ENCODE results near the gene SMC1A. TPM values are rescaled to one million over a fixed set of nuclear protein-coding genes. Genes with fewer than 3 reads are reported as not detected.

The SMC1A gene
- total RNA-seq, 1 experiment from 2014 or later = 102 TPM

DNA sequence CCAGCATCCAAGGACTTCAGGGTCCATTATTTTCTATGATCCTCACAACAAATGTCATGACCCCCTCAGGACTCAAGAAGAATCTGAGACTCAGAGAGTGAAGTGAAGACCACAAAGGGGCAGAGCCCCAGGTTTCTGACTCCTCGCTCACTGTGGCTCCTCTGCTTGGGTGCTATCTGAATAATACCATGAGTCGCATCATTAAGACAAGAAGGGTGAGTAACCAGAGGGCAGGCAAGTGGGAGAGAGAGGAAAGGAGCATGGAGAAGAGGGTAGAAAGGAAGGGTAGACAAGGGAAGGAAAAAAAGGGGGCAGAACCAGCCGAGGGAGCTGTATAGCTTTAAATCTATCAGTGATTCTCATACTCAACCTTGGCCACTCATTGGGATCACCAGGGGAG is 27.2 kb upstream of the SMC1A start:
- H3K4me1 Mint-ChIP-seq (ENCODE audit: low read depth, unreplicated experiment) = no peaks in the 10 kb centered on the region
- Histone ChIP-seq H3K36me3 (ENCODE audit: control insufficient read depth, insufficient read depth, low read length) (no peaks in the 10 kb centered on the region), H3K9me3 (no peaks in the 10 kb centered on the region), H3K4me3 (ENCODE audit: low read depth, low read length) (no peak overlapping the region), H3K27me3 (replicated peaks; ENCODE audit: control insufficient read depth, insufficient read depth, low read length) (no peaks in the 10 kb centered on the region), H3K4me1 (no peaks in the 10 kb centered on the region)
- no peaks in the 10 kb centered on the region for H3K27me3 Mint-ChIP-seq (ENCODE audit: insufficient read depth, unreplicated experiment)
- POLR2A ChIA-PET = no interaction called here
- no peak overlapping the region for H3K27ac Mint-ChIP-seq (ENCODE audit: unreplicated experiment)
- H3K4me3 Mint-ChIP-seq (ENCODE audit: unreplicated experiment) = no peak overlapping the region
- intact Hi-C loops (cut with micrococcal nuclease; ENCODE audit: unreplicated experiment) = no loop called here
- no peaks in the 10 kb centered on the region for H3K36me3 Mint-ChIP-seq (ENCODE audit: insufficient read depth, unreplicated experiment)
- TF ChIP-seq, protein P1, sequence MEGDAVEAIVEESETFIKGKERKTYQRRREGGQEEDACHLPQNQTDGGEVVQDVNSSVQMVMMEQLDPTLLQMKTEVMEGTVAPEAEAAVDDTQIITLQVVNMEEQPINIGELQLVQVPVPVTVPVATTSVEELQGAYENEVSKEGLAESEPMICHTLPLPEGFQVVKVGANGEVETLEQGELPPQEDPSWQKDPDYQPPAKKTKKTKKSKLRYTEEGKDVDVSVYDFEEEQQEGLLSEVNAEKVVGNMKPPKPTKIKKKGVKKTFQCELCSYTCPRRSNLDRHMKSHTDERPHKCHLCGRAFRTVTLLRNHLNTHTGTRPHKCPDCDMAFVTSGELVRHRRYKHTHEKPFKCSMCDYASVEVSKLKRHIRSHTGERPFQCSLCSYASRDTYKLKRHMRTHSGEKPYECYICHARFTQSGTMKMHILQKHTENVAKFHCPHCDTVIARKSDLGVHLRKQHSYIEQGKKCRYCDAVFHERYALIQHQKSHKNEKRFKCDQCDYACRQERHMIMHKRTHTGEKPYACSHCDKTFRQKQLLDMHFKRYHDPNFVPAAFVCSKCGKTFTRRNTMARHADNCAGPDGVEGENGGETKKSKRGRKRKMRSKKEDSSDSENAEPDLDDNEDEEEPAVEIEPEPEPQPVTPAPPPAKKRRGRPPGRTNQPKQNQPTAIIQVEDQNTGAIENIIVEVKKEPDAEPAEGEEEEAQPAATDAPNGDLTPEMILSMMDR (IDR thresholded peaks at IDR 0.05; ENCODE audit: insufficient read depth in 1 of 2, low read depth in 1 of 2, low read length in 1 of 2, severe bottlenecking in 1 of 2, unreplicated experiment in 1 of 2) = no peak
- no TSS peak for BruUV-seq (replicated peaks)
- H3K9me3 Mint-ChIP-seq (ENCODE audit: unreplicated experiment) = no peaks in the 10 kb centered on the region
- CTCF ChIA-PET = no interaction called here
- no peak for DNase-seq

DNA sequence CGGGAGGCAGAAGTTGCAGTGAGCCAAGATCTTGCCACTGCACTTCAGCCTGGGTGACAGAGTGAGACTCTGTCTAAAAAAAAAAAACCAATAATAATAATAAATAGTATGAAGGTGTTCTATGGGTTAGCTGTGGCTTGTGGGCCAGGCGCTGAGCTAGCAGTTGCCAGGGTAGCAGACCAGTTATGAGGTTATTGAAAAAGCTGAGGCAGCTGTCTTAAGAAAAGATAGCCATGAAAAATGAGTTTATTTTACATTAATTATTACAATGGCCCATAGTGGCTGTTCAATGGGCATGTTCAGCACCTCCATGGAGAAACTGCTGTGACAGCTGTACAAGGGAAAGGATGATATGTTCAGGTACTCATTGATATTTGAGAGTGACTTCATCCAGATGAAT is 25.0 kb upstream of the SMC1A start:
- H3K9me3 ChIP-seq = no peaks in the 10 kb centered on the region
- no peak overlapping the region for H3K4me3 ChIP-seq (ENCODE audit: low read depth, low read length)
- Mint-ChIP-seq H3K27me3 (ENCODE audit: insufficient read depth, unreplicated experiment) (no peaks in the 10 kb centered on the region), H3K9me3 (ENCODE audit: unreplicated experiment) (no peaks in the 10 kb centered on the region), H3K36me3 (ENCODE audit: insufficient read depth, unreplicated experiment) (no peaks in the 10 kb centered on the region), H3K4me3 (ENCODE audit: unreplicated experiment) (no peak overlapping the region), H3K27ac (ENCODE audit: unreplicated experiment) (no peak overlapping the region), H3K4me1 (ENCODE audit: low read depth, unreplicated experiment) (no peaks in the 10 kb centered on the region)
- H3K4me1 ChIP-seq = no peaks in the 10 kb centered on the region
- H3K36me3 ChIP-seq (ENCODE audit: control insufficient read depth, insufficient read depth, low read length) = no peaks in the 10 kb centered on the region
- intact Hi-C loops (cut with micrococcal nuclease; ENCODE audit: unreplicated experiment) = no loop called here
- CTCF ChIA-PET = no interaction called here
- POLR2A ChIA-PET = no interaction called here
- DNase-seq = no peak
- TF ChIP-seq, protein P1 (IDR thresholded peaks at IDR 0.05; ENCODE audit: insufficient read depth in 1 of 2, low read depth in 1 of 2, low read length in 1 of 2, severe bottlenecking in 1 of 2, unreplicated experiment in 1 of 2) = no peak
- no TSS peak for BruUV-seq (replicated peaks)
- H3K27me3 ChIP-seq (replicated peaks; ENCODE audit: control insufficient read depth, insufficient read depth, low read length) = no peaks in the 10 kb centered on the region

DNA sequence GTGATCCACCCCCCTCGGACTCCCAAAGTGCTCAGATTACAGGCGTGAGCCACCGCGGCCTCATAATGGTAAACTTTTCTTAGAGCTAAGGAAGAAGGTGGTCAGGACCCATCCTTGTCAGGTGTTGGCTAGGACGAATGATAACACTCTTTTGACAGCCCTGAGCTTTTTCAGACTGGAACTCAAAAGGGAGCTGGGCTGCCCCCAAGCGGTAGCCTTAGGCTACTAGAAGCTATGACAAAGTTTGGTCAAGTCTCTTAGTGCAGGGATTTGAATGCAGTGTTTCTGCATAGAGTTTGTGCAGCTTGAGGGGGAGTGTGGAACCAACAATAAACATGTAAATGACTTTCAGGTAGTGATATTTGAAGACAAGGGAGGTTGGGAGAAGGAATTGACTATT is 23.5 kb upstream of the SMC1A start:
- H3K9me3 ChIP-seq = no peaks in the 10 kb centered on the region
- H3K27me3 Mint-ChIP-seq (ENCODE audit: insufficient read depth, unreplicated experiment) = no peaks in the 10 kb centered on the region
- no peak overlapping the region for H3K4me3 Mint-ChIP-seq (ENCODE audit: unreplicated experiment)
- H3K27me3 ChIP-seq (replicated peaks; ENCODE audit: control insufficient read depth, insufficient read depth, low read length) = no peaks in the 10 kb centered on the region
- peak; percentile 31 to 47 for DNase-seq
- H3K9me3 Mint-ChIP-seq (ENCODE audit: unreplicated experiment) = no peaks in the 10 kb centered on the region
- no peaks in the 10 kb centered on the region for H3K4me1 Mint-ChIP-seq (ENCODE audit: low read depth, unreplicated experiment)
- H3K36me3 ChIP-seq (ENCODE audit: control insufficient read depth, insufficient read depth, low read length) = no peaks in the 10 kb centered on the region
- TF ChIP-seq, protein P1 (IDR thresholded peaks at IDR 0.05; ENCODE audit: insufficient read depth in 1 of 2, low read depth in 1 of 2, low read length in 1 of 2, severe bottlenecking in 1 of 2, unreplicated experiment in 1 of 2) = peak; percentile 32 to 55
- intact Hi-C loops (cut with micrococcal nuclease; ENCODE audit: unreplicated experiment) = no loop called here
- no peak overlapping the region for H3K4me3 ChIP-seq (ENCODE audit: low read depth, low read length)
- no TSS peak for BruUV-seq (replicated peaks)
- CTCF ChIA-PET = interaction anchor here (0.8 to 1.3 kb wide), 6 partner anchors 10 to 131 kb away, joined by 3 to 10 read pairs (median 4); partner anchors contain the start of genes RIBC1 and SMC1A
- POLR2A ChIA-PET = interaction anchor here (0.5 to 0.8 kb wide), 2 partner anchors 23 to 220 kb away, joined by 3 to 4 read pairs; partner anchors contain the start of gene RIBC1
- H3K36me3 Mint-ChIP-seq (ENCODE audit: insufficient read depth, unreplicated experiment) = no peaks in the 10 kb centered on the region
- no peak overlapping the region for H3K27ac Mint-ChIP-seq (ENCODE audit: unreplicated experiment)
- no peaks in the 10 kb centered on the region for H3K4me1 ChIP-seq
